ENCODE measurements around the gene PITRM1.
A peak's percentile ranks its signal among the peaks of the same experiment; 100 is the strongest.

DNA sequence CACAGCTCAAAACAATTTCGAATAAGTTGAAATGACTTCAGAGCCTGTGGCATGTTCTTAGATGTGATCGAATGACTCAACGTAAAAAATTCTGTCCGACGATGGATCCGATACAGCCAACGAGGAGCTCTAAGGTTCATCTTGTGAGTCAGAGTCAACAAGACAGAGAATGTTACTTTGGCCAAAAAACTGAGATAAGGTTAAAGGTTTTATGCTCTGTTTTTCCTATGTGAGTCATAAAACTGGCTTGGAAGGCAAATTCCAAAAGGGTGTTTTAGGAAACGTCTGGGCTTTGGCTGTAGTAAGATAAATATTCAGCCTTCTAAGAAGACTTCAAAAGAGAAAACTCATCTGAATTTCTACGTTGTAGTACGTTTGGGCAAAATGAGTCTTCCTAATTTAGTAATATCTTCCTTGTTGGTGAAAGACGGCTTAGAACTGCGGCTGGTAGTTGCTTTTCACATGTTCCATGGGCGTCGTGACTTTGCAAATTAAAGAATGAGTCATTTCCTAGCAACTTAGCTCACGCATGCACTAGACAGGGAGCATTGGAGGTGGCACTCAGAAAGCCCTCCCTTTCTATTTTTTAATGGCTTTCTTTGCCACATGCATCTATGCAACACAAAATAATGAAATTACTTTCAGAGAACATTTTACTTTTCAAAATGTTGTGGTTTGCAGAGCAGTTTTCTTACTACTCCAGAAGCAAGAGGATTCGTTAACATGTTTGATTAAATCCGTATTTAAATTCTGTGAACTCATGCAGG lies 77.0 kb downstream of the PITRM1 start:
- TF ChIP-seq, protein P1, sequence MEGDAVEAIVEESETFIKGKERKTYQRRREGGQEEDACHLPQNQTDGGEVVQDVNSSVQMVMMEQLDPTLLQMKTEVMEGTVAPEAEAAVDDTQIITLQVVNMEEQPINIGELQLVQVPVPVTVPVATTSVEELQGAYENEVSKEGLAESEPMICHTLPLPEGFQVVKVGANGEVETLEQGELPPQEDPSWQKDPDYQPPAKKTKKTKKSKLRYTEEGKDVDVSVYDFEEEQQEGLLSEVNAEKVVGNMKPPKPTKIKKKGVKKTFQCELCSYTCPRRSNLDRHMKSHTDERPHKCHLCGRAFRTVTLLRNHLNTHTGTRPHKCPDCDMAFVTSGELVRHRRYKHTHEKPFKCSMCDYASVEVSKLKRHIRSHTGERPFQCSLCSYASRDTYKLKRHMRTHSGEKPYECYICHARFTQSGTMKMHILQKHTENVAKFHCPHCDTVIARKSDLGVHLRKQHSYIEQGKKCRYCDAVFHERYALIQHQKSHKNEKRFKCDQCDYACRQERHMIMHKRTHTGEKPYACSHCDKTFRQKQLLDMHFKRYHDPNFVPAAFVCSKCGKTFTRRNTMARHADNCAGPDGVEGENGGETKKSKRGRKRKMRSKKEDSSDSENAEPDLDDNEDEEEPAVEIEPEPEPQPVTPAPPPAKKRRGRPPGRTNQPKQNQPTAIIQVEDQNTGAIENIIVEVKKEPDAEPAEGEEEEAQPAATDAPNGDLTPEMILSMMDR (IDR thresholded peaks at IDR 0.05) = no peak
- TF ChIP-seq POLR2AphosphoS5 (IDR thresholded peaks at IDR 0.05) = peak; percentile 46 to 90 (median 74)
- peak in 3 of 4 donors; percentile 17 to 82 (median 27) for TF ChIP-seq EP300 (IDR thresholded peaks at IDR 0.05)
- TF ChIP-seq POLR2A (IDR thresholded peaks at IDR 0.05) = no peak
